Measurements from ENCODE around the gene CTNND2. TPM values are rescaled to one million over a fixed set of nuclear protein-coding genes. Genes with fewer than 3 reads are reported as not detected.
"Not testable (repeated sequence)": the region's sequence is repeated elsewhere in the genome, so short reads cannot be mapped to it uniquely, and the experiment has no call there.

The CTNND2 gene
- total and polyA plus RNA-seq, 9 of the 15 experiments (the other 6 are each of a cell fraction or from before 2014, with no cell fraction given) = 0.03 to 0.35 TPM; not detected in 7

DNA sequence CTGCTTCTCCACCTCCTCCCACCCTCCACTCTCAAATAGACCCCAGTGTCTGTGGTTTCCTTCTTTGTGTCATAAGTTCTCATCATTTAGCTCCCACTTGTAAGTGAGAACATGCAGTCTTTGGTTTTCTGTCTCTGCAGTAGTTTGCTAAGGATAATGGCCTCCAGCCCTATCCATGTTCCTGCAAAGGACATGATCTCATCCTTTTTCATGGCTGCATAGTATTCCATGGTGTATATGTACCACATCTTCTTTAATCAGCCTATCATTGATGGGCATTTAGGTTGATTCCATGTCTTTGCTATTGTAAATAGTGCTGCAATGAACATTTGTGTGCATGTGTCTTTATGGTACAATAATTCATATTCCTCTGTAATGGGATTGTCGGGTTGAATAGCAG is 489.5 kb downstream of the CTNND2 start:
- H3K9me3 ChIP-seq (replicated peaks; ENCODE audit: control insufficient read depth, insufficient read depth, low read depth, low read length); ATAC-seq; DNase-seq (ENCODE audit: extremely low read depth in 1 of 4, low spot score in 3 of 4); FAIRE-seq; H2AFZ ChIP-seq (ENCODE audit: low read depth, low read length); intact Hi-C loops (cut with micrococcal nuclease); CTCF ChIA-PET (ENCODE audit: low intra/inter-chr PET ratio); H4K20me1 ChIP-seq (replicated peaks; ENCODE audit: control insufficient read depth, insufficient read depth, low read length); H3K4me3 ChIP-seq; H3K4me1 ChIP-seq (replicated peaks in 1 of 2; ENCODE audit: control insufficient read depth in 2 of 2, insufficient read depth in 2 of 2, low read length in 2 of 2); H3K36me3 ChIP-seq (ENCODE audit: control insufficient read depth, insufficient read depth, low read length); H3K9me1 ChIP-seq (ENCODE audit: control insufficient read depth, insufficient read depth, low read length); H3K4me2 ChIP-seq (ENCODE audit: insufficient read depth, low read length); BruUV-seq (replicated peaks); H3K27me3 ChIP-seq (ENCODE audit: control insufficient read depth in 2 of 2, insufficient read depth in 2 of 2, low read length in 2 of 2); H3K9ac ChIP-seq (ENCODE audit: insufficient read depth in 1 of 2, low read depth in 2 of 2, low read length in 2 of 2); in situ Hi-C loops (cut with MboI); POLR2A ChIA-PET; H3K27ac ChIP-seq (ENCODE audit: extremely low read depth, low read depth, low read length); H3K79me2 ChIP-seq (ENCODE audit: control insufficient read depth, insufficient read depth, low read length): not testable (repeated sequence)
- 0% methylated on average over 1 of the region's 1 CpG for WGBS (ENCODE audit: insufficient coverage, low coverage, missing lambda C conversion rate)
- TF ChIP-seq RBM25 (IDR thresholded peaks at IDR 0.05; ENCODE audit: low read depth, low read length, severe bottlenecking) = peak; percentile 67
- 0 out of 2 replicates have a peak, but pooled peaks have one; percentile 22 for TF ChIP-seq BCOR (IDR thresholded peaks at IDR 0.05)
- peak; percentile 32; the same call in 1 of the 2 replicates for TF ChIP-seq SMARCA5 (IDR thresholded peaks at IDR 0.05)
- peak; percentile 97 for TF ChIP-seq ZNF146 (CRISPR knock-in tag; IDR thresholded peaks at IDR 0.05; ENCODE audit: unreplicated experiment)

DNA sequence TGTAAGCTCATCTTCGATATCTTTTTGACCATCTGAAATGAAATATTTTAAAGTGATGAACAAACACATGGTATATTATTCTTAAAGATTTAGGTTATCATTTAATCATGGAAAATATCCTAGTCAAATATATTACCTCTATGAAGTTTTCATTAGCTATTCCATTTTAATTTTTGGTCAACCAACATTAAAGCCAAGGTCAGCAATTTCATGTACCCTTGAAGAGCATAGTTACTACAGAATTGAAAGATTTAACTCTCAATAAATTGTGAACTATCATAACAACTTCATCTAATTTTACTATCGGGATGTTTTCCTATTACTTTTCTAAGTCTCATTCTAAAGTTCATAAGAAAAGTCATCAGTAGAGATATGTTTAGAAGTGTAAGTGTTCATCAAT is 492.6 kb downstream of the CTNND2 start:
- Histone ChIP-seq H3K4me1 (replicated peaks in 1 of 2; ENCODE audit: control insufficient read depth in 2 of 2, insufficient read depth in 2 of 2, low read length in 2 of 2) (no peaks in the 10 kb centered on the region), H2AFZ (ENCODE audit: low read depth, low read length) (no peak overlapping the region), H3K36me3 (ENCODE audit: control insufficient read depth, insufficient read depth, low read length) (no peaks in the 10 kb centered on the region), H3K79me2 (ENCODE audit: control insufficient read depth, insufficient read depth, low read length) (no peaks in the 10 kb centered on the region), H3K9me1 (ENCODE audit: control insufficient read depth, insufficient read depth, low read length) (no peaks in the 10 kb centered on the region), H4K20me1 (replicated peaks; ENCODE audit: control insufficient read depth, insufficient read depth, low read length) (no peaks in the 10 kb centered on the region), H3K9ac (ENCODE audit: insufficient read depth in 1 of 2, low read depth in 2 of 2, low read length in 2 of 2) (no peak overlapping the region), H3K4me3 (no peak overlapping the region), H3K9me3 (replicated peaks; ENCODE audit: control insufficient read depth, insufficient read depth, low read depth, low read length) (no peaks in the 10 kb centered on the region), H3K4me2 (ENCODE audit: insufficient read depth, low read length) (no peak overlapping the region), H3K27me3 (ENCODE audit: control insufficient read depth in 2 of 2, insufficient read depth in 2 of 2, low read length in 2 of 2) (no peaks in the 10 kb centered on the region), H3K27ac (ENCODE audit: extremely low read depth, low read depth, low read length) (no peak overlapping the region)
- no peak for DNase-seq (ENCODE audit: extremely low read depth in 1 of 4, low spot score in 3 of 4)
- in situ Hi-C loops (cut with MboI) = no loop called here
- intact Hi-C loops (cut with micrococcal nuclease) = no loop called here
- CTCF ChIA-PET (ENCODE audit: low intra/inter-chr PET ratio) = no interaction called here
- FAIRE-seq = no peak
- no TSS peak for BruUV-seq (replicated peaks)
- WGBS (ENCODE audit: insufficient coverage, low coverage, missing lambda C conversion rate) = 0% methylated on average over 2 of the region's 2 CpGs
- TF ChIP-seq KDM5B (IDR thresholded peaks at IDR 0.05; ENCODE audit: insufficient replicate concordance, low read depth, low read length) = no peak
- no peak for TF ChIP-seq HDAC3 (IDR thresholded peaks at IDR 0.05; ENCODE audit: borderline replicate concordance, partially characterized antibody)
- peak; percentile 53; the same call in 1 of the 2 replicates for TF ChIP-seq ZNF316 (IDR thresholded peaks at IDR 0.05)
- no peak for TF ChIP-seq KDM2B (CRISPR knock-in tag; IDR thresholded peaks at IDR 0.05)
- TF ChIP-seq MAFF (IDR thresholded peaks at IDR 0.05; ENCODE audit: low read length) = peak; percentile 17; the same call in 1 of the 2 replicates
- no peak for TF ChIP-seq TCFL5 (CRISPR knock-in tag; conservative IDR thresholded peaks at IDR 0.05)
- TF ChIP-seq NUFIP1 (IDR thresholded peaks at IDR 0.05; ENCODE audit: partially characterized antibody) = no peak
- POLR2A ChIA-PET = no interaction called here
- no peak for ATAC-seq

Data from K562 (cell line).